ENCODE data around the gene TANK. TPM values are rescaled to one million over a fixed set of nuclear protein-coding genes. Genes with fewer than 3 reads are reported as not detected.

The TANK gene
- total RNA-seq, 1 donor from 2014 or later = 45.4 TPM

GRCh38 chr2:161206471-161207032 is 46.3 kb downstream of the TANK start:
- no peaks in the 10 kb centered on the region for H3K9me3 Mint-ChIP-seq (ENCODE audit: low read depth)
- no peak overlapping the region for H3K4me3 Mint-ChIP-seq (ENCODE audit: unreplicated experiment)
- DNase-seq (ENCODE audit: low spot score) = no peak
- H3K27me3 Mint-ChIP-seq (ENCODE audit: low read depth) = no peaks in the 10 kb centered on the region
- TF ChIP-seq CTCF (IDR thresholded peaks at IDR 0.05) = no peak
- peaks cover 22% of the 10 kb centered on the region for H3K4me1 Mint-ChIP-seq (ENCODE audit: low read depth)
- H3K36me3 Mint-ChIP-seq (ENCODE audit: low read depth) = peaks cover 9% of the 10 kb centered on the region
- H3K27ac Mint-ChIP-seq (ENCODE audit: unreplicated experiment) = no peak overlapping the region

- no peaks in the 10 kb centered on the region for H3K9me3 Mint-ChIP-seq (ENCODE audit: low read depth)
- no peak overlapping the region for H3K27ac Mint-ChIP-seq (ENCODE audit: unreplicated experiment)
- no peak for TF ChIP-seq CTCF (IDR thresholded peaks at IDR 0.05)
- no peak for DNase-seq (ENCODE audit: low spot score)
- peaks cover 22% of the 10 kb centered on the region for H3K4me1 Mint-ChIP-seq (ENCODE audit: low read depth)
- no peaks in the 10 kb centered on the region for H3K27me3 Mint-ChIP-seq (ENCODE audit: low read depth)
- H3K36me3 Mint-ChIP-seq (ENCODE audit: low read depth) = peaks cover 9% of the 10 kb centered on the region
- H3K4me3 Mint-ChIP-seq (ENCODE audit: unreplicated experiment) = no peak overlapping the region
These were observed 47.7 kb downstream of the TANK start for GRCh38 chr2:161207941-161208340.

GRCh38 chr2:161208527-161209139 is 48.4 kb downstream of the TANK start:
- no peak overlapping the region for H3K27ac Mint-ChIP-seq (ENCODE audit: unreplicated experiment)
- no peak for DNase-seq (ENCODE audit: low spot score)

GRCh38 chr2:161209902-161210301 is 49.7 kb downstream of the TANK start:
- H3K4me3 Mint-ChIP-seq (ENCODE audit: unreplicated experiment) = no peak overlapping the region
- no peak overlapping the region for H3K27ac Mint-ChIP-seq (ENCODE audit: unreplicated experiment)
- DNase-seq (ENCODE audit: low spot score) = no peak
- TF ChIP-seq CTCF (IDR thresholded peaks at IDR 0.05) = no peak
- H3K9me3 Mint-ChIP-seq (ENCODE audit: low read depth) = peaks cover 3% of the 10 kb centered on the region
- no peaks in the 10 kb centered on the region for H3K27me3 Mint-ChIP-seq (ENCODE audit: low read depth)
- H3K4me1 Mint-ChIP-seq (ENCODE audit: low read depth) = peaks cover 10% of the 10 kb centered on the region
- H3K36me3 Mint-ChIP-seq (ENCODE audit: low read depth) = peaks cover 10% of the 10 kb centered on the region

More at GRCh38 chr2:161208527-161209139, 48.4 kb downstream of the TANK start:
- Mint-ChIP-seq H3K4me1 (ENCODE audit: low read depth) (peaks cover 19% of the 10 kb centered on the region), H3K27me3 (ENCODE audit: low read depth) (no peaks in the 10 kb centered on the region), H3K36me3 (ENCODE audit: low read depth) (peaks cover 9% of the 10 kb centered on the region), H3K9me3 (ENCODE audit: low read depth) (no peaks in the 10 kb centered on the region), H3K4me3 (ENCODE audit: unreplicated experiment) (no peak overlapping the region)
- no peak for TF ChIP-seq CTCF (IDR thresholded peaks at IDR 0.05)

- Mint-ChIP-seq H3K9me3 (ENCODE audit: low read depth) (peaks cover 3% of the 10 kb centered on the region), H3K4me3 (ENCODE audit: unreplicated experiment) (no peak overlapping the region), H3K4me1 (ENCODE audit: low read depth) (peaks cover 5% of the 10 kb centered on the region), H3K27ac (ENCODE audit: unreplicated experiment) (no peak overlapping the region), H3K36me3 (ENCODE audit: low read depth) (peaks cover 5% of the 10 kb centered on the region), H3K27me3 (ENCODE audit: low read depth) (no peaks in the 10 kb centered on the region)
- DNase-seq (ENCODE audit: low spot score) = no peak
- TF ChIP-seq CTCF (IDR thresholded peaks at IDR 0.05) = no peak
These were observed 57.5 kb downstream of the TANK start for GRCh38 chr2:161217597-161218185.
